NB4 (cell line): ENCODE results near the gene SLC22A13.

ENCODE experiments used
- MYC ChIP-seq: IDR thresholded peaks from 2 replicates; pipeline ENCODE4 v1.6.1; 2011; ENCODE audit warnings: low read depth, low read length
- POLR2A ChIP-seq: IDR thresholded peaks from 2 replicates; pipeline ENCODE4 v1.6.1; 2011; ENCODE audit warnings: mild to moderate bottlenecking; ENCODE audit not compliant: insufficient read length; ENCODE audit errors: extremely low read depth
- TF ChIP-seq, protein P1 (sequence below): IDR thresholded peaks from one replicate; pipeline ENCODE4 v1.5.1; 2012; ENCODE audit warnings: low read depth, low read length
- TF ChIP-seq, protein P2 (sequence below): IDR thresholded peaks from 2 replicates; pipeline ENCODE4 v1.6.1; 2011; ENCODE audit warnings: low read depth, low read length

DNA sequence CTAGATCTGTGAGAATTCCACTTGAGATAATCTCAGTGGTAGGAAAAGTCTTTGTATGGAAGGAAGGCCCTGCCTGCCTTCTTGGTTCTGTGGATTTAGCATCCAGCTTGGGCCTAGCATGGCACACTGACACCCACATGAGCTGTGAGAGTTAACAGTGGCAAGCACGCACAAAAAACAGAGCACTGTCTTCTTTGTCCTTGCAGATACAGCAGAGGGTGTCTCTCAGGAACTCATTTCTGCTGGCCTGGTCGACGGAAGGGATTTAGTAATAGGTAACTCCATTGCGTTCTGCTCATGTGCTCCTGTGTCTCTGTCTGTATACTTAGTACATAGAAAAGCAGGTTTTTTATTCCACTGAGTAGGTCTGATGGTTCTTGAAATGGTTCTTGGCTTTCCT is 14.4 kb upstream of the SLC22A13 start:
- TF ChIP-seq, protein P1, sequence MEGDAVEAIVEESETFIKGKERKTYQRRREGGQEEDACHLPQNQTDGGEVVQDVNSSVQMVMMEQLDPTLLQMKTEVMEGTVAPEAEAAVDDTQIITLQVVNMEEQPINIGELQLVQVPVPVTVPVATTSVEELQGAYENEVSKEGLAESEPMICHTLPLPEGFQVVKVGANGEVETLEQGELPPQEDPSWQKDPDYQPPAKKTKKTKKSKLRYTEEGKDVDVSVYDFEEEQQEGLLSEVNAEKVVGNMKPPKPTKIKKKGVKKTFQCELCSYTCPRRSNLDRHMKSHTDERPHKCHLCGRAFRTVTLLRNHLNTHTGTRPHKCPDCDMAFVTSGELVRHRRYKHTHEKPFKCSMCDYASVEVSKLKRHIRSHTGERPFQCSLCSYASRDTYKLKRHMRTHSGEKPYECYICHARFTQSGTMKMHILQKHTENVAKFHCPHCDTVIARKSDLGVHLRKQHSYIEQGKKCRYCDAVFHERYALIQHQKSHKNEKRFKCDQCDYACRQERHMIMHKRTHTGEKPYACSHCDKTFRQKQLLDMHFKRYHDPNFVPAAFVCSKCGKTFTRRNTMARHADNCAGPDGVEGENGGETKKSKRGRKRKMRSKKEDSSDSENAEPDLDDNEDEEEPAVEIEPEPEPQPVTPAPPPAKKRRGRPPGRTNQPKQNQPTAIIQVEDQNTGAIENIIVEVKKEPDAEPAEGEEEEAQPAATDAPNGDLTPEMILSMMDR = no peak
- TF ChIP-seq, protein P2, sequence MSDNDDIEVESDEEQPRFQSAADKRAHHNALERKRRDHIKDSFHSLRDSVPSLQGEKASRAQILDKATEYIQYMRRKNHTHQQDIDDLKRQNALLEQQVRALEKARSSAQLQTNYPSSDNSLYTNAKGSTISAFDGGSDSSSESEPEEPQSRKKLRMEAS = no peak
- TF ChIP-seq POLR2A (no peak), MYC (no peak)
